ENCODE data around the gene SP100. TPM values are rescaled to one million over a fixed set of nuclear protein-coding genes. Genes with fewer than 3 reads are reported as not detected.
A peak's percentile ranks its signal among the peaks of the same experiment; 100 is the strongest.

The SP100 gene
- total RNA-seq, 1 experiment from 2014 or later: 6.2 TPM

DNA sequence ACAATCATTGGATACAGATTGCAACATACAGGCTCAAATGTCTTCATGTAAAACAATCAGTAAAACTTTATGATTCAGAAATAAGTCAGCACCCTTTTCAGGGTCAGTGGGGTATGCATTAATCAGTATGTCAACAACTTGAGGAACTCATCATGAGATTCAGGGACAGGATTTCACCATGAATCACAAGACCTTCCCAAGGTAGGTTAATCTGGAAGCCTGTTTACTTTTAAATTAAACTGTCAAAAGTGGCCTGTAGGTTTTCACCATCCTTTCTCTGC lies 104.8 kb downstream of the SP100 start:
- H3K4me3 ChIP-seq: no peak overlapping the region
- no peaks in the 10 kb centered on the region; the same call in 1 of the 2 replicates for H3K9me3 ChIP-seq (replicated peaks)
- H3K27me3 ChIP-seq: no peaks in the 10 kb centered on the region
- DNase-seq: no peak
- no peaks in the 10 kb centered on the region for H3K36me3 ChIP-seq
- H3K4me1 ChIP-seq: 0 out of 2 replicates have a peak, but pooled peaks cover 5% of the 10 kb centered on the region
- no peak overlapping the region for H3K27ac ChIP-seq

- Histone ChIP-seq H3K36me3 (no peaks in the 10 kb centered on the region), H3K4me1 (0 out of 2 replicates have a peak, but pooled peaks cover 5% of the 10 kb centered on the region), H3K4me3 (no peak overlapping the region), H3K27me3 (no peaks in the 10 kb centered on the region), H3K27ac (no peak overlapping the region), H3K9me3 (replicated peaks) (no peaks in the 10 kb centered on the region; the same call in 1 of the 2 replicates)
- DNase-seq: no peak
Observed at GRCh38 chr2:230521386-230521785, 105.4 kb downstream of the SP100 start.

DNA sequence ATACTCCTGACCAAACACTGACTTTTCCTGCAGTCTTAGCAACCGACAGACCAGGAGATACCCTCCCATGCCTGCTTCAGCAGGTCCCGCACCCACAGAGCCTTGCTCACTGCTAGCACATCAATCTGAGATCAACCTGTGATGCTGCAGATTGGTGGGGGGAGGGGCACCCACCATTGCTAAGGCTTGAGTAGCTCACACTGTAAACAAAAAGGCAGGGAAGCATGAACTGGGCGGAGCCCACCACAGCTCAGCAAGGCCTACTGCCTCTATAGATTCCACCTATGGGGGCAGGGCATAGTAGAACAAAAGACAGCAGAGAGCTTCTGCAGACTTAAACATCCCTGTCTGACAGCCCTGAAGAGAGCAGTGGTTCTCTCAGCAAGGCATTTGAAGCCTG lies 109.7 kb downstream of the SP100 start:
- DNase-seq: no peak
- no peak overlapping the region for H3K4me3 ChIP-seq
- H3K27ac ChIP-seq: no peak overlapping the region

DNA sequence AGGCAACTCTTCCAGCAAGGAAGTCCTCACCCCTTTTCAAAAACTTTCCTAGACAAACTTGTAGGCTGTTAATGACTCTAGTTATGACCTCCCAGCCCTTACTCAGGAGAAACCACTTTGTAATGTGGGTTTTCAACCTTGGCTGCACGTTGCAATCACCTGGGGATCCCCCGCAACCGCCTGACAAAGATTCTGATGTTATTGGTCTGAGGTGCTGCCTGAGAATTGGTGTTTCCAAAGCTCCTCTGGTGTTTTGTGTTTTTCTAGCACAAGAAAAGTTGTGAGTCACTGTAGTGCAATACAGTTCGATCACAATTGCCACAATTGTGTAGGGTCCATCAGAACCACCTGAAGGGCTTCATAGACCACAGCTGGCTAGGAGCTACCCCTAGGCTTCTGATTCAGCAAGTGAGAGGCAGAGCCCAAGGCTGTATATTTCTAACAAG lies 121.6 kb downstream of the SP100 start:
- Histone ChIP-seq H3K27me3 (no peaks in the 10 kb centered on the region; the same call in 1 of the 2 replicates), H3K4me3 (no peak overlapping the region), H3K4me1 (no peaks in the 10 kb centered on the region; the same call in 1 of the 2 replicates), H3K27ac (no peak overlapping the region), H3K36me3 (no peaks in the 10 kb centered on the region), H3K9me3 (replicated peaks) (no peaks in the 10 kb centered on the region)
- DNase-seq: no peak

More for the DNA sequence above, 109.7 kb downstream of the SP100 start:
- H3K36me3 ChIP-seq: no peaks in the 10 kb centered on the region
- H3K27me3 ChIP-seq: no peaks in the 10 kb centered on the region
- no peaks in the 10 kb centered on the region for H3K4me1 ChIP-seq
- peaks cover 6% of the 10 kb centered on the region; the same call in 1 of the 2 replicates for H3K9me3 ChIP-seq (replicated peaks)

DNA sequence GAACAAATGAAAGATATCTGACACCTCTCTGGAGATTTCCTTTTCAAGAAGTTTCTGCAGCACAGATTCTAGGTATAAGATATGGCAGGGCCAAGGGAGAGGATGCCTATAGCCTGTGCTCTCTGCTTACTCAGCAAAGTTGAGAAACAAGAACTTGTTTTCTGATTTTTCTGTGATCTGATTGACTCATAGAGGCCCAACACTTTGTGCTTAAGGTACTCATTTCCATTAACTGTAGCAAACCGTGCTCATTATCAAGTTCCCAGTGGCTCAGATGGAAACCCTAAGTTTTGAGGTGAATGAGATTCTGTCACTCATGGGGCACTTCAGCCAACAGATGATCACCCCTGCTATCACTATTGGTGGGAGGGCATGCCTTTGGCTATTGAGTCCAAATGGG lies 124.3 kb downstream of the SP100 start:
- Histone ChIP-seq H3K36me3 (no peaks in the 10 kb centered on the region), H3K27ac (no peak overlapping the region), H3K27me3 (no peaks in the 10 kb centered on the region; the same call in 1 of the 2 replicates), H3K9me3 (replicated peaks) (no peaks in the 10 kb centered on the region), H3K4me1 (no peaks in the 10 kb centered on the region; the same call in 1 of the 2 replicates), H3K4me3 (no peak overlapping the region)
- DNase-seq: no peak

DNA sequence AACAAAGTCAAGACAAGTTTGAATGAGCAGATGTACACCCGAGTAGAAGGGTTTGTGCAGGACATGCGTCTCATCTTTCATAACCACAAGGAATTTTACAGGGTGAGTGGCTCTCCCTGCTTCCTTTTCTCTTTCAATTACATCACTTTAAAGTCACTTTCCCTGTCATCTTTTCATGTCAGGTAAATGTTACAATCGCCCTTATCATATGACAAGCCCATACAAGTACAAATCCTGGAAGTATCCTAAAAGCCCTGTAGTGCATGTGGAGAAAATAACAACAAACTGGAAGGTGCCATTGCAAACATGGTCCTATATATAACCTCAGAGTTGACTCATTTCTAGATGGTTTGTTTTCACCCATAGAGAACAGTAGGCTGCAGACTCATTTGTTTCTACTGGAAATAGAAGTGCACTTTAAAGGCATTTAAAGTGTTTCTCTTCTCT lies 126.0 kb downstream of the SP100 start:
- Histone ChIP-seq H3K27me3 (no peaks in the 10 kb centered on the region; the same call in 1 of the 2 replicates), H3K36me3 (no peaks in the 10 kb centered on the region), H3K4me1 (no peaks in the 10 kb centered on the region; the same call in 1 of the 2 replicates), H3K9me3 (replicated peaks) (no peaks in the 10 kb centered on the region), H3K27ac (no peak overlapping the region), H3K4me3 (no peak overlapping the region)
- DNase-seq: no peak

DNA sequence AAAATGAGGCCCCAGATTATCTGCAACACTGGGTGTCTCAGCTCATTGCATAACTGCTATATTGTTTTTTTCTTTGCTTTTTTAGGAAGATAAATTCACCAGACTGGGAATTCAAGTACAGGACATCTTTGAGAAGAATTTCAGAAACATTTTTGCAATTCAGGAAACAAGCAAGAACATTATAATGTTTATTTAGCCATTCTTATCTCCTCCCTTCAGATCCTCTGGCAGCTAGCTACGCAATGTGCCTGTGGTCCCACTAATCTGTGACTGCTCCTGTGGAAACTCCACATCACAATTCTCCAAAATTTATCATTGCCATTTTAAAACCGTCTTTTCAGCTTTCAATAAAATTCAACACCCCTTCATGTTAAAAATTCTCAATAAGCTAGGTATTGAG lies 126.8 kb downstream of the SP100 start:
- H3K27me3 ChIP-seq: no peaks in the 10 kb centered on the region; the same call in 1 of the 2 replicates
- DNase-seq: no peak

DNA sequence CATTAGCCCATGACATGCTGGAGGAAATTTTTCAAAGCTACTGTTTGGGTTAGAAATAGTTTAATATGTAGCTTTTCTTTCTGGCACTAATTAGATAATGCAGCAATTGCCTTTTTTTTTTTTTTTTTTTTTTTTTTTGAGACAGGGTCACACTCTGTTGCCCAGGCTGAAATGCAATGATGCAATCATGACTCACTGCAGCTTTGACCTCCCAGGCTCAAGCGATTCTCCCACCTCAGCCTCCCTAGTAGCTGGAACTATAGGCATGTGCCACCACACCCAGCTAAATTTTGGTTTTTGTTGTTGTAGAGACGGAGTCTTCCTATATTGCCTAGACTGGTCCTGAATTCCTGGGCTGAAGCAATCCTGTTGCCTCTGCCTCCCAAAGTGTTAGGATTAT lies 136.2 kb downstream of the SP100 start:
- no peak overlapping the region for H3K4me3 ChIP-seq
- no peak overlapping the region for H3K27ac ChIP-seq
- H3K36me3 ChIP-seq: no peaks in the 10 kb centered on the region
- no peaks in the 10 kb centered on the region for H3K27me3 ChIP-seq
- no peaks in the 10 kb centered on the region; the same call in 1 of the 2 replicates for H3K9me3 ChIP-seq (replicated peaks)
- DNase-seq: no peak
- no peaks in the 10 kb centered on the region for H3K4me1 ChIP-seq

More for the DNA sequence above, 126.8 kb downstream of the SP100 start:
- no peaks in the 10 kb centered on the region for H3K36me3 ChIP-seq
- no peaks in the 10 kb centered on the region; the same call in 1 of the 2 replicates for H3K4me1 ChIP-seq
- H3K4me3 ChIP-seq: no peak overlapping the region
- H3K27ac ChIP-seq: no peak overlapping the region
- H3K9me3 ChIP-seq (replicated peaks): no peaks in the 10 kb centered on the region

- Histone ChIP-seq H3K27ac (no peak overlapping the region), H3K9me3 (replicated peaks) (no peaks in the 10 kb centered on the region; the same call in 1 of the 2 replicates), H3K36me3 (no peaks in the 10 kb centered on the region), H3K4me1 (no peaks in the 10 kb centered on the region), H3K27me3 (peaks cover 3% of the 10 kb centered on the region; the same call in 1 of the 2 replicates), H3K4me3 (no peak overlapping the region)
- no peak for DNase-seq
Observed at GRCh38 chr2:230557065-230557464, 141.1 kb downstream of the SP100 start.

DNA sequence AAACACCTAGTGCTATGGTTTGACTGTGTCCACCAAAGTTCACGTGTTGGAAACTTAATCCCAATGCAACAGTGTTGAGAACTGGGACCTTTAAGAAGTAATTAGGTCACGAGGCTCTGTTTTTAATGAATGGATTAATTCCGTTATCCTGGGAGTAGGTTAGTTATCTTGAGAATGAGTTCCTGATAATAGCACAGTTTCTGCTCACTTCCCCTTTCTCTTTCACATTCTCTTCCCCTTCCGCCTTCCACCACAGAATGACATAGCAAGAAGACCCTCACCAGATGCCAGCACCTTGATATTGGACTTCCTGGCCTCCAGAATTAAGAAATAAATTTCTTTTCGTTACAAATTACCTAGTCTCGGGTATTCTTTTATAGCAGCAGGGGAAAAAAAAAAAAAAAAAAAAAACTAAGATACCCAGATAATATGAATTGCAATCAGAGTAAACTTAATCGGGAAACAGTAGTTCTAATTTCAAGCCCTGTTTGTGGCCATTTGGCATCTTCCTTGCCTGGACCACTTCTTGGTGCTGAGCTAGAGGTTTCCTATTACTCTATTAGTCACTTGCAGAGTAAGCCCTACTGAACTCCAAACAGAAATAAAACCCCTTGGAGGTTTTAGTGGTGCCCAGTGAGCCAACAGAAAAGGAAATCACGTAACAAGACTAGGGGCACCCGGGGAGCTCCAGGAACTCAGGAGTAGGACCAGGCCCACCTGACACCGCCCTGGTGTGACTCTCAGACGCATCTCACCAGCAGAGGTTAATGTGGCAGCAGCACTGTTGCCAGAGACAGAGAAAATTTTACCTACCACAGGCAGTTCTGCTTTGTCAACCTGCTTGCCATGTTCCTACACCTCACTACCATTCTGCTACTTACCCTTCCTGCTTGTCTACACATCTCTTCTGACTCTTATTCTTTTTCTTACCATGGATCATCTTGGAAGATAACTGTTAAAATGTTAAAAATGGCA lies 149.1 kb downstream of the SP100 start:
- no peak for DNase-seq
- no peaks in the 10 kb centered on the region for H3K36me3 ChIP-seq
- no peak overlapping the region for H3K4me3 ChIP-seq
- H3K27me3 ChIP-seq: no peaks in the 10 kb centered on the region
- no peak overlapping the region for H3K27ac ChIP-seq
- H3K9me3 ChIP-seq (replicated peaks): no peaks in the 10 kb centered on the region
- no peaks in the 10 kb centered on the region for H3K4me1 ChIP-seq

- Histone ChIP-seq H3K27me3 (no peaks in the 10 kb centered on the region), H3K27ac (no peak overlapping the region), H3K4me3 (no peak overlapping the region), H3K4me1 (no peaks in the 10 kb centered on the region), H3K36me3 (no peaks in the 10 kb centered on the region), H3K9me3 (replicated peaks) (no peaks in the 10 kb centered on the region)
- no peak for DNase-seq
Observed at GRCh38 chr2:230569298-230569697, 153.3 kb downstream of the SP100 start.

DNA sequence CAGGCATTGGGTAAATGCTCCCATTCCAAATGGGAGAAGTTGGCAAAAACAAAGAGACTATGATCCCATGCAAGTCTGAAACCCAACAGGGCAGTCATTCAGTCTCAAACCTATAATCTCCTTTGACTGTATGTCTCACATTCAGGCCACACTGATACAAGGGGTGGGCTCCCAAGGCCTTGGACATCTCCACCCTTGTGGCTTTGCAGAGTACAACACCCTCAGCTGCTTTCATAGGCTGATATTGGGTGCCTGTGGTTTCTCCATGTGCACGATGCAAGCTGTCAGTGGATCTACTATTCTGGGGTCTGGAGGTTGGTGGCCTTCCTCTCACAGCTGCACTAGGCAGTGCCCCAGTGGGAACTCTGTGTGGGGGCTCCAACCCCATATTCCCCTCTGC lies 155.0 kb downstream of the SP100 start:
- DNase-seq: no peak
- no peaks in the 10 kb centered on the region for H3K9me3 ChIP-seq (replicated peaks)
- H3K36me3 ChIP-seq: no peaks in the 10 kb centered on the region
- H3K4me1 ChIP-seq: no peaks in the 10 kb centered on the region
- no peaks in the 10 kb centered on the region for H3K27me3 ChIP-seq
- no peak overlapping the region for H3K27ac ChIP-seq
- H3K4me3 ChIP-seq: no peak overlapping the region

DNA sequence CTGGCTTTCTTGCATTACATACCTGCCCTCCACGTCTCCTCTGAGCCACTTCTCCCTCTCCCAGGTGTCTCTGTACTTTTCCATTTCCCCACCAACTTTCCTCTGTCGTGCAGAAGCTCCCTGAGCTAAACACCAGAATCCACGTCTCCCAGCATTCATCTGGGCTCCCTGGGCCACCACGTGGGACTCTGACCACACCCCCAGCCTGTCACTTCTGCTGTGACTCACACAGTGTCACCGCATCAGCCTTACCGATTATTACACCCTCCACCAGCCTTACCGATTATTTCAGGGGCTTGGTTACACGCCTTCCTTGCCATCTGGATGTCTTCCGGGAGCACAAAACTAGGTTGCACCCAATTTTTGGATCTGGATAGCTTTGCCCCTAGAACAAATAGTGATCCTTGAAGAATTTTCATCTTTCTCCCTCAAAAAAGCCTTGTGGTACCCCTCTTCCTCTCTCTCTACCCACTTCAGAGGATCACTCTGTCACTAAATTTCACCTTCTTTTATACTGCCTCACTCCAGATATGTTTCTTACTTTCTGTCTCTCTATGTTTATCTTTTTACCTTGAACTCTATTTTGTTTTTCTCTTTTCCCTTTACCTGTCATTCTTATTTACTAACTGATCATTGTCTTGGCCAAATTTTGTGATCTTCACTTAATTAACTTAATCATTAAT lies 159.8 kb downstream of the SP100 start:
- no peaks in the 10 kb centered on the region for H3K27me3 ChIP-seq

DNA sequence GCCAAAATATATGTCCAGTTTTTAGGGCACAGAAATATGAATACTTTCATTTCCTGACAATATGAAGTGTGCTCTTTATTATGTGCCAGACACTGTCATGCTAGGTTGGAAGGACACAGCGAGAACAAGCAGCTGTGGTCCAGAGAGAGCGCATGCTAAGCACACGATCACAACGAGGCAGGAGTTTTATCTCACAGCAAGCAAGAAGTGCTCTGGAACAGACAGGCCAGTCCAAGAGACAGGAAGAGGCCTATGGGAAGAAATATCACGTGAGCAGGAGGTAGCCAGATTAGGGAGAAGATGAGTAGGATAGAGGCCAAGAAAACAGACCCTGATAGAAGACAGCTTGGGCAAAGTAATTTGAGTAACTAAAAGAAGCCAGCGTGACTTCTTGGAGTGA lies 161.1 kb downstream of the SP100 start:
- no peaks in the 10 kb centered on the region for H3K36me3 ChIP-seq

More for the DNA sequence above, 159.8 kb downstream of the SP100 start:
- Histone ChIP-seq H3K36me3 (no peaks in the 10 kb centered on the region), H3K4me1 (no peaks in the 10 kb centered on the region), H3K27ac (no peak overlapping the region), H3K4me3 (no peak overlapping the region), H3K9me3 (replicated peaks) (no peaks in the 10 kb centered on the region)
- DNase-seq: peak in 1 of 2 experiments; percentile 12

DNA sequence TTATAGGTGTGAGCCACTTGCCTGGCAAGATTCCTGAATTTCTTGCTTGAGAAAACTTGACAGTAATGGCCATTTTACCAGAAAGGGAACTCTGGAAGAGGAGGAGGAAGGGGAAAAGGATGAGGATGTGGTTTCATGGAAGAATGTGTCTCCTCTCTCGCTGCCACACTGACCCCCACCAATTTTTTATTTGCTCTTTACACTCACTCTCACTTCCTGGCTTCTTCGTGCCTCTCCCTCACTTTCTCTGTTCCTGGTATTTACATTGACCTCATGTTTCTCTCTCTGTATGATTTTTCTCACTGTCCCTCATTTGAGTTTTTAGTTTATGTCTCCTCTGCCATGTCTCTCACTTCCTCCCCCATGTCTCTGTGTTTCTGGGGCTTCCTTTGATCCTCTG lies 162.1 kb downstream of the SP100 start:
- Histone ChIP-seq H3K27me3 (no peaks in the 10 kb centered on the region), H3K9me3 (replicated peaks) (peaks cover 4% of the 10 kb centered on the region; the same call in 1 of the 2 replicates), H3K4me3 (no peak overlapping the region), H3K4me1 (no peaks in the 10 kb centered on the region), H3K36me3 (no peaks in the 10 kb centered on the region), H3K27ac (no peak overlapping the region)
- no peak for DNase-seq

More for the DNA sequence above, 161.1 kb downstream of the SP100 start:
- DNase-seq: no peak
- Histone ChIP-seq H3K27me3 (no peaks in the 10 kb centered on the region), H3K27ac (no peak overlapping the region), H3K4me1 (no peaks in the 10 kb centered on the region), H3K9me3 (replicated peaks) (0 out of 2 replicates have a peak, but pooled peaks cover under 1% of the 10 kb centered on the region), H3K4me3 (no peak overlapping the region)
